DMS153 treated with DMSO at 0.1 percent for 48 hours (cell line): Measurements from ENCODE around the gene GPX4.

Experiments used
- DNase-seq: peaks from one replicate; lab custom pipeline; 2025; ENCODE audit not compliant: unreplicated experiment; lab: John Stamatoyannopoulos, UW

GPX4 gene

GRCh38 chr19:1130771-1131717 is 27.2 kb downstream of the GPX4 start:
- no peak for DNase-seq

- no peak for DNase-seq
Measured at GRCh38 chr19:1131718-1132551, 28.1 kb downstream of the GPX4 start.

- no peak for DNase-seq
Measured at GRCh38 chr19:1132552-1133383, 29.0 kb downstream of the GPX4 start.

DNA sequence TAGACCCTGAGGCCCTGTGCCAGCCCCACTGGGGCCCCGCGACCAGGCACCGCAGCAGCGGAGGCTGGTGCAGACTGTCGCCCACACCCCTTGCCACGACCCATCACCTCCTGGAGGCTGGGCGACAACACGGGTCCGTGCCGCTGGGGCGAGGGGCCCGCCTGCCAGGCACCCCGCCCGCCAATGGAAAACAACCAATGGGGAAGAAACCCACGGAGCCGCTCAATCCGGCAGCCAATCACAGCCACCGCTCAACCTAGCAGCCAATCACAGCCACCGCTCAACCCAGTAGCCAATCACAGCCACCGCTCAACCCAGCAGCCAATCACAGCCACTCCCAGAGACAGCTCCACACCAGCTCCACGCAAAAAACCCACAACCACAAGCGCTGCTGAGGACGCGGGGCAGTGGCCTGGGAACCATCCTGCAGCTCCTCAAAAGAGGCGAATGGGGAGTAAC is 29.7 kb downstream of the GPX4 start:
- no peak for DNase-seq

GRCh38 chr19:1134431-1134830 is 30.6 kb downstream of the GPX4 start:
- no peak for DNase-seq

- DNase-seq = no peak
Measured at GRCh38 chr19:1135454-1135853, 31.7 kb downstream of the GPX4 start.

DNA sequence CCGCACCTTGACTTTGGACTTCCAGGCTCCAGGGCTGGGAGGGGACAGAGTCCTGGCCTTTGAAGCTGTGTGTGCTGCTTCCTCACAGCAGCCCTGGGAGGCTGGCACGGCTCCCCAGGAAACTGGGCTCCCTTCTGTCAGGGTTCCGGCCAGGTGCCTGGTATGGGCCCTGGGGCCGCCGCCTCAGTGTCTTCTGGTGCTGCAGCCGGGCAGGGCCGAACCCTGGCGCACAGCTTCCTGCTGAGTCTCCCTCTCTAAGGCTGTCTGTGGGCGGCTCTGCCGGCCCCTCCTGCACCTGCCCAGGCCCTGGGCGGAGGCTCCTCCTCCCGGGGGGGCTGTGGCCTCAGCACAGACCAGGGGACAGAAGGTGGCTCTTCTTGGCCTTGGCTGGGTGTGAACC is 32.4 kb downstream of the GPX4 start:
- no peak for DNase-seq

DNA sequence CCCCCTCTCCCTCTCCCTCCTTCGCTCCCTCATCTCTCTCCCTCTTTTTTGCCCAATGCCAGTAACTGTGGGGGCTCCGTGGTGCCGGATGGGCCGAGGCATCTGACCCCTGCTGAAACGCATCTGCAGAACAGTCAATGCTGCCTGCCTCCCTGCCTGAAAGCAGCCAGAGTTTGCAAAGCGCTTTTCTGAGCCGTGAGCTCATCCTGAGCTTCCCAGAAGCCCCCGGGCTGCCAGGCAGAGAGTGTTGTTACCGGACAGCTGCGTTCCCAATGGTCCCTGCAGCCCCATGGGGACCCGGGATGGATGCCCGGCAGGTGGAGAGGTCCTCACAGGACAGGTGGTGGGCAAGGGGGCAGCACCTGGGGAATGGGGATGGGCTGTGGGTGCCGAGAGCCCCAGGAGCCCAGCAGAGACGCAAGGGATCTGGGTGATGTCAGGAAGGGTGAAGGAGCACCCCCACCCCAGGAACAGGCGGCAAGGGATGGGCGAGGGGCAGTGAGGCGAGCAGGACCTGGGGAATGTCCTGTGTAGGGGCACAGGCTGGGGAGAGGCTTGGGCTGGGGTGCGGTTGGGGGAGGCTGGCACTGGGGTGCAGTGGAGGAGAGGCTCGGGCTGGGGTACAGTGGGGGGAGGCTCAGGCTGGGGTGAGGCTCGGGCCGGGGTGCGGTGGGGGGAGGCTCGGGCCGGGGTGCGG is 33.0 kb downstream of the GPX4 start:
- DNase-seq = no peak

- no peak for DNase-seq
Measured at GRCh38 chr19:1138121-1138520, 34.3 kb downstream of the GPX4 start.

GRCh38 chr19:1139126-1139525 is 35.3 kb downstream of the GPX4 start:
- no peak for DNase-seq

- DNase-seq = no peak
Measured at GRCh38 chr19:1140272-1141027, 36.7 kb downstream of the GPX4 start.

DNA sequence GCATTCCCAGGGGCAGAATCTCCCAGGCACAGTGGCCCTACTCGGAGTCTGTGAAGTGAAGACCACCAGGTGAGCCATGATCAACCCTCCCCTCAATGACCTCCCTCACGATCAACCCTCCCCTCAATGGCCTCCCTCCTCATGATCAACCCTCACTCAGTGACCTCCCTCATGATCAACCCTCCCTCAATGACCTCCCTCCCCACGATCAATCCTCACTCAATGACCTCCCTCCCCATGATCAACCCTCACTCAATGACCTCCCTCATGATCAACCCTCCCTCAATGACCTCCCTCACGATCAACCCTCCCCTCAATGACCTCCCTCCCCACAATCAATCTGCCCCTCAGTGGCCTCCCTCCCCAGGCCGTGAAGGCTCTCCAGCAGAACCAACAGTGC is 38.1 kb downstream of the GPX4 start:
- DNase-seq = no peak

DNA sequence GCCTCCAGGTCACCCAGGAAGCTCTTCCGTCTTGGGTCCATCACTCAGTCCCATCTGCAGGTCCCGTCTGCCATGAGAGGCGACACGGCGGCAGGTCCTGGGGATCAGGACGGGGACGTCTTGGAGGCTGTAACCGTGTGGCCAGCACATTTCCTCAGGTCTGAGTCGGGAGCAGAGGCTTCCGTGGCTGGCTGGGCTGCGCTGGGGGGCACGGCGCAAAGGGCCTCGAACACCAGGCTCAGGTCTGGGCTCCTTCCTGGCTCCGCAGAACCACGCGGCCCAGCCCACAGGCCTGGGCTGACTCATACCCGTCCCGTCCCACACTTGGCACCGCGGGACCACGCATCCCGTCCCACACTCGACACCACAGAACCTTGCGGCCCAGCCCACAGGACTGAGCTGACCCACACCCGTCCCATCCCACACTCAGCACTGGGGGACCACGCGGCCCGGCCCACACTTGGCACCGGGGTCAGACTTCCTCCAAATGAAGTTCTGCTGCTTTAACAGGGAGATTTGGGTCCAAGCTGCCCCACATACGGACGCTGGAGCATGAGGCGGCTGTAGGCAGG is 40.1 kb downstream of the GPX4 start:
- no peak for DNase-seq

DNA sequence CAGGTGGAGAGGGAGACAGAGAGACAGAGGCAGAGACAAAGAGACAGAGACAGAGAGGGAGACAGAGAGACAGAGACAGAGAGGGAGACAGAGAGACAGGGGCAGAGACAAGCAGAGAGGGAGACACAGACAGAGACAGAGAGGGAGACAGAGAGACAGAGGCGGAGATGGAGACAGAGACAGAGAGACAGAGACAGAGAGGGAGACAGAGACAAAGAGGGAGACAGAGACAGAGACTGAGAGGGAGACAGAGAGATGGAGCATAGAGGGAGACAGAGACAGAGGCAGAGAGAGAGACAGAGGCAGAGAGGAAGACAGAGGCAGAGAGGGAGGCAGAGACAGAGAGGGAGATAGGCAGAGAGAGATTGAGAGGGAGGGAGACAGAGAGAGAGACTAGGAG is 40.9 kb downstream of the GPX4 start:
- no peak for DNase-seq

DNA sequence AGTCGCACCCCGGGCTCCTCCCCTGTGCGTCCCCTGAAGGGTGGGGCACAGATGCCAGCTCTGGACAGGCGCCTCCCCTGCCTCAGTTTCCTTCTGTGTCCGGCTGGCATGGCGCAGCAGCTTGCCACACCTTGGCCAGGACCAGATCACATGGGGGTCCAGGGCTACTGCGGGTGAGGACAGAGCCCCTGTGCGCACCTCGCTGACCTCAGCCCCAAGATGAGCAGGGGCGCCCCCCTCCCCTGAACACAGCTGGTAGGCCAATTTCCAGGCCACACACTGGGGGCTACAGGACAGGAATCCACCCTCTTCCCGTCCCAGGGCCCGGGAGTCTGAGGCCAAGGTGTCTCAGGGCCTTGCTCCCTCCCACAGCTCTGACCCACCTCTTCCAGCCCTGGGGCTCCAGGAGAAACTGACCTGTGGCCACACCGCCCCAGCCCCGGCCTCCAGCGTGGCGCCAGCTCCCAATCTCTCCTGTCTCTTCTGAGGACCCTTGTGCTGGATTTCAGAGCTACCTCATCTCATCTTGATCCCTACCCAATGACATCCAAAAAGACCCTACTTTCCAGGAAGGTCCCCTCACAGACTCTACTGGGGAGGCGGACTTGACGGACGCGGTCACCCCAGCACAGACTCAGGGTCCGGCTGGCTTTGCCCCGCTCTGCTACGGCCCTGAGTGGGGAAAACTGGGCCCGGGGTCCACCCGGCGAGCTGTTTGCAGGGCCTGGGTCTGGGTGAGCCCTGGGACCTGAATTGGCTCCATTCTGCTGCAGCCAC is 42.0 kb downstream of the GPX4 start:
- no peak for DNase-seq

- DNase-seq = no peak
Measured at GRCh38 chr19:1146412-1146699, 42.6 kb downstream of the GPX4 start.

GRCh38 chr19:1146858-1147780 is 43.3 kb downstream of the GPX4 start:
- DNase-seq = no peak
